ENCODE data around the gene NDUFA3. TPM values are rescaled to one million over a fixed set of nuclear protein-coding genes. Genes with fewer than 3 reads are reported as not detected.

NDUFA3 gene
- total and polyA plus RNA-seq, 2 donors (not counting 3 experiments of a cell fraction or from before 2014, with no cell fraction given) = 107 to 119 TPM

- no TSS peak for BruUV-seq (replicated peaks)
- no peak within 1 kb of the TSS for H3K9ac ChIP-seq (replicated peaks; ENCODE audit: extremely low read depth, insufficient read depth, low read length)
- H3K36me3 ChIP-seq (ENCODE audit: control insufficient read depth in 2 of 2, extremely low read depth in 1 of 2, insufficient read depth in 2 of 2, low read length in 2 of 2) = peaks cover 0 to 3% of the 10 kb centered on the region in 2 experiments
- H4K20me1 ChIP-seq (replicated peaks; ENCODE audit: control insufficient read depth, extremely low read depth, insufficient read depth, low read length) = no peaks in the 10 kb centered on the region
- no peaks in the 10 kb centered on the region for H3K9me1 ChIP-seq (replicated peaks; ENCODE audit: control insufficient read depth, extremely low read depth, insufficient read depth, low read length)
- H3K27ac ChIP-seq (ENCODE audit: insufficient read depth, low read depth, low read length) = no peak within 1 kb of the TSS
- H3K79me2 ChIP-seq (ENCODE audit: control insufficient read depth, insufficient read depth, low read length) = peaks cover 8% of the 10 kb centered on the region
- CTCF ChIA-PET = interaction anchor here (1.4 to 2.4 kb wide), 2 partner anchors 70 to 292 kb away, joined by 3 to 5 read pairs; no protein-coding TSS in a partner anchor
- no peaks in the 10 kb centered on the region for H3K4me1 ChIP-seq (ENCODE audit: control insufficient read depth, extremely low read depth, insufficient read depth, low read length)
- no peaks in the 10 kb centered on the region for H3K27me3 ChIP-seq (ENCODE audit: control insufficient read depth in 2 of 2, insufficient read depth in 2 of 2, low read length in 2 of 2)
- no peak within 1 kb of the TSS for H3K4me2 ChIP-seq (ENCODE audit: insufficient read depth, low read length)
- TF ChIP-seq POLR2AphosphoS5 (IDR thresholded peaks at IDR 0.05; ENCODE audit: insufficient read depth, low read depth, low read length) = no peak
- no peak for TF ChIP-seq JUN (IDR thresholded peaks at IDR 0.05; ENCODE audit: borderline replicate concordance, insufficient read depth, insufficient read length, low read depth)
- TF ChIP-seq MYC (IDR thresholded peaks at IDR 0.05; ENCODE audit: low read depth, low read length) = no peak
- no peak for TF ChIP-seq CTCF (IDR thresholded peaks at IDR 0.05; ENCODE audit: extremely low read depth in 1 of 2, insufficient read depth in 1 of 2, low read depth in 1 of 2, low read length in 2 of 2)
- no peak for TF ChIP-seq EZH2 (IDR thresholded peaks at IDR 0.05; ENCODE audit: borderline replicate concordance, low read depth, low read length, severe bottlenecking)
- TF ChIP-seq GATA2 (IDR thresholded peaks at IDR 0.05; ENCODE audit: insufficient read depth, insufficient read length, low read depth, low read length) = no peak
- no peak for TF ChIP-seq MAX (IDR thresholded peaks at IDR 0.05; ENCODE audit: insufficient read depth, insufficient read length)
- no peak for TF ChIP-seq FOS (IDR thresholded peaks at IDR 0.05; ENCODE audit: borderline replicate concordance, insufficient read depth, low read length)
- no peak for TF ChIP-seq POLR2A (IDR thresholded peaks at IDR 0.05; ENCODE audit: low read depth, low read length)
- POLR2A ChIA-PET = no interaction called here
- dilution Hi-C loops (cut with MboI; ENCODE audit: extremely low pct_ligation_motif_present, low sequenced_read_pairs) = no loop called here
- DNase-seq (ENCODE audit: low read depth, low spot score) (no peak), FAIRE-seq (no peak)
- H2AFZ ChIP-seq (ENCODE audit: low read depth, low read length) = no peak within 1 kb of the TSS
- no peak within 1 kb of the TSS for H3K4me3 ChIP-seq (replicated peaks in 1 of 3; ENCODE audit: insufficient read depth in 1 of 3, low read depth in 1 of 3, low read length in 3 of 3)
- no peaks in the 10 kb centered on the region for H3K9me3 ChIP-seq (replicated peaks; ENCODE audit: control insufficient read depth, insufficient read depth, low read length)
- intact Hi-C loops (cut with micrococcal nuclease) = no loop called here
Measured at GRCh38 chr19:54100561-54100960, 2.1 kb upstream of the NDUFA3 start, which contains the start of gene OSCAR. OSCAR (minus strand) TSS chr19:54100803; CDS start chr19:54100792, 11 bp downstream.

Measured in endothelial cell of umbilical vein (primary cell).